Left ventricle myocardium inferior (tissue), 1 donor: Measurements from ENCODE around the gene PYROXD2. TPM values are rescaled to one million over a fixed set of nuclear protein-coding genes. Genes with fewer than 3 reads are reported as not detected.

Experiments
- DNase-seq: peaks from one replicate; pipeline ENCODE4 v3.0.0-alpha.2; 2020
- H3K27ac ChIP-seq: fragments of 200-600 bp; replicated peaks from 2 replicates; pipeline ENCODE4 v1.8.0; 2021
- H3K27me3 ChIP-seq: fragments of 200-600 bp; 2 replicates; pipeline ENCODE4 v1.8.0; 2021; ENCODE audit warnings: low read depth
- H3K36me3 ChIP-seq: fragments of 200-600 bp; 2 replicates; pipeline ENCODE4 v1.8.0; 2021
- H3K4me1 ChIP-seq: fragments of 200-600 bp; 2 replicates; pipeline ENCODE4 v1.8.0; 2021
- H3K4me3 ChIP-seq: fragments of 200-600 bp; 2 replicates; pipeline ENCODE4 v1.8.0; 2021; ENCODE audit warnings: mild to moderate bottlenecking, moderate library complexity
- H3K9me3 ChIP-seq: fragments of 200-600 bp; replicated peaks from 2 replicates; pipeline ENCODE4 v1.8.0; 2021
- CTCF ChIP-seq: fragments of 200-600 bp; IDR thresholded peaks from 2 replicates; pipeline ENCODE4 v1.8.0; 2021; ENCODE audit warnings: antibody characterized with exemption, mild to moderate bottlenecking, borderline replicate concordance
- intact Hi-C: fragments of 100-400 bp; cut with micrococcal nuclease; formaldehyde crosslinking; loops from one replicate; pipeline ENCODE4 v1.11.0; 2022
- microRNA-seq: library from miRNA; unstranded; fragments of <30 nt; microRNA quantifications from one replicate; pipeline ENCODE4 v1.2.0, GENCODE V29; 2020
- total RNA-seq: library from RNA; stranded (reverse); fragmentation: NEBNext Ultra II Directional; extraction: Animal tissue kit (Norgen Biotek cat#: 25700); gene quantifications from one replicate; pipeline ENCODE4 v1.2.1, GENCODE V29; 2021
- donor health status: DM: no; HTN: yes; CAD: no; lungs with severe emphysema.

Gene PYROXD2
- total RNA-seq, 1 donor from 2014 or later: 10.4 TPM

DNA sequence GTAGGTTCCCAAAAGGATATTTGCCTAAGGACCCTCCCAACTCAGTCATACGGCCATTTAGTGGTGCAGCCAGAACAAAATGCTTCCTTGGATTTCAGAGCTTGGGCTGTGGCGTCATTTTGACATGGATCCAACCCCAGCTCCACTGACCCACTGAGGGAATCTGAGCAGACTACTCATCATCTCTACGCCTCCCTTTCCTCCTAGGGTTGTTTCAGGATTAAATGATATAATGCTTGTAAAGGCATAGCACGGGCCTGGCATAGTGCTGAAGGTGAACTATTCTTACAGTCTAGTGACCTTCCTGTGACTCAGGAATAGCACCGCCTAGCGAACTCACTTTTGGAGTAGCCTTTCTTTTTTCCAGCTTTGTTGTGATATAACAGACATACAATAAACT, 76.7 kb downstream of the PYROXD2 start:
- H3K9me3 ChIP-seq: no peaks in the 10 kb centered on the region

DNA sequence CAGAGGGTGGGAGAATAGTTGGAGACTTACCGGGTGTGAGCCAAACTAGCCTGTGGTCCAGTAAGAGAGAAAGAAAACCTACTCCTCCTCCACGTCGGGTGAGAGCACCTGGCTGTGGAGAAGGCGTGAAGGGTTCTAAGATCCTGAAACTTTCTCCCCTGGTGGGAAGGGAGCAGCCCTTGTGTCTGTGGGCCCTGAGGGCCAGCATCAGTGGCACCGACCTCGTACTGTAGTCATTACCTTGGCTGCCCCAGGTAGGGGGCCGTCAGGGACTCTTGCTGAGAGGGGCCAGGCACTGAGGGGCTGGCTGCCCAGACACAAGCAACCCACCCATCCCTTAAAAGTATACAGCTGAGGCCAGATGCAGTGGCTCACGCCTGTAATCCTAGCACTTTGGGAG, 77.5 kb downstream of the PYROXD2 start:
- H3K4me3 ChIP-seq: no peak overlapping the region
- no peak for DNase-seq
- no peak overlapping the region for H3K27ac ChIP-seq
- H3K4me1 ChIP-seq: peaks cover 23% of the 10 kb centered on the region
- peaks cover 15% of the 10 kb centered on the region for H3K27me3 ChIP-seq
- no peaks in the 10 kb centered on the region for H3K9me3 ChIP-seq
- no peak for TF ChIP-seq CTCF
- intact Hi-C loops: no loop called here
- no peaks in the 10 kb centered on the region for H3K36me3 ChIP-seq

More for the DNA sequence above, 76.7 kb downstream of the PYROXD2 start:
- DNase-seq: no peak
- H3K36me3 ChIP-seq: no peaks in the 10 kb centered on the region
- H3K27me3 ChIP-seq: peaks cover 15% of the 10 kb centered on the region
- peaks cover 23% of the 10 kb centered on the region for H3K4me1 ChIP-seq
- intact Hi-C loops: no loop called here
- no peak overlapping the region for H3K27ac ChIP-seq
- TF ChIP-seq CTCF: no peak
- no peak overlapping the region for H3K4me3 ChIP-seq

Small RNA genes lying within 50 kb of the gene (microRNA-seq; reads per million reads assigned to microRNA genes)
- 203 reads per million, percentile 64 among the genes with 10 or more reads in this experiment for gene MIR1287
- gene MIR4685: not detected

Other genes starting within 250 kb of the PYROXD2 start
- gene LOXL4, start 147.0 kb downstream of the PYROXD2 start, total RNA-seq: 1.4 TPM
- 31.9 TPM for gene HPS1, start 31.8 kb upstream of the PYROXD2 start, total RNA-seq